HCT116 (cell line): ENCODE results near the gene CDC14A. TPM values are rescaled to one million over a fixed set of nuclear protein-coding genes. Genes with fewer than 3 reads are reported as not detected.
A peak's percentile ranks its signal among the peaks of the same experiment; 100 is the strongest.

Source experiments
- ATAC-seq: fragments of 200-7000 bp; cut with Tn5 transposase; 2 replicates; pipeline ENCODE4 v1.9.1; 2020; ENCODE audit warnings: mild to moderate bottlenecking, moderate library complexity
- BruUV-seq: library from RNA; stranded (reverse); fragments of 400-500 nt; replicated peaks from 2 replicates; lab custom pipeline; 2021; lab: Mats Ljungman, UMichigan
- CTCF ChIA-PET: fragments of 300-600 bp; sonication (Branson Sonifier 250); formaldehyde crosslinking; loops from one replicate; lab custom pipeline; 2021; ENCODE audit warnings: antibody characterized with exemption; lab: Charles Lee
- POLR2A ChIA-PET: fragments of 300-600, 350-600 bp; sonication (Branson Sonifier 250); formaldehyde crosslinking; loops from one replicate; lab custom pipeline; 2021; ENCODE audit warnings: antibody characterized with exemption; lab: Charles Lee
- RAD21 ChIA-PET, 2 experiments: fragments of 300-600 bp; sonication (Branson Sonifier 250); formaldehyde crosslinking; loops; one replicate each; lab custom pipeline; 2023; ENCODE audit warnings: low total read pairs in 2 of 2; ENCODE audit not compliant: uncharacterized antibody in 2 of 2, unreplicated experiment in 2 of 2, low non-redundant PET in 1 of 2; lab: Charles Lee
- DNase-seq: peaks from one replicate; pipeline ENCODE4 v3.0.0-alpha.2; 2010; ENCODE audit warnings: low read depth, low spot score
- H2AFZ ChIP-seq: fragments of 200-600 bp; shearing (Covaris generic), sonication (generic); 2 replicates; pipeline ENCODE4 v1.6.1; 2017; ENCODE audit warnings: low read depth, mixed run types, mixed read lengths, antibody characterized with exemption, low read length; ENCODE audit not compliant: poor library complexity, severe bottlenecking
- H3K27ac ChIP-seq: 2 replicates; pipeline ENCODE4 v1.5.1; 2012; ENCODE audit warnings: low read depth, low read length
- H3K27me3 ChIP-seq: fragments of 200-600 bp; sonication (generic); 2 replicates; pipeline ENCODE4 v1.6.1; 2016; ENCODE audit warnings: mixed run types, low read length, mixed read lengths; ENCODE audit not compliant: insufficient read depth
- H3K36me3 ChIP-seq, 2 experiments: fragments of 200-500 bp in 1 of 2; fragments of 200-600 bp in 1 of 2; sonication (Bioruptor generic) in 1 of 2; sonication (generic) in 1 of 2; 2 replicates each; pipeline versions ENCODE4 v1.5.1 to v1.6.1; 2014 to 2016; ENCODE audit warnings: low read length in 2 of 2, inconsistent platforms in 1 of 2, mixed read lengths in 1 of 2, mixed run types in 1 of 2; ENCODE audit not compliant: insufficient read depth in 2 of 2, control insufficient read depth in 1 of 2
- H3K4me1 ChIP-seq, 2 experiments: fragments of 200-600 bp in 1 of 2; sonication (generic) in 1 of 2; 2 replicates each; pipeline versions ENCODE4 v1.5.1 to v1.6.1; 2012 to 2017; ENCODE audit warnings: low read length in 2 of 2, inconsistent platforms in 1 of 2, mild to moderate bottlenecking in 1 of 2, mixed read lengths in 1 of 2, mixed run types in 1 of 2, moderate library complexity in 1 of 2; ENCODE audit not compliant: insufficient read depth in 2 of 2, control insufficient read depth in 1 of 2
- H3K4me2 ChIP-seq: fragments of 200-600 bp; sonication (generic); 2 replicates; pipeline ENCODE4 v1.6.1; 2017; ENCODE audit warnings: mixed run types, low read length, mixed read lengths
- H3K4me3 ChIP-seq, 2 experiments: fragments of 200-600 bp in 1 of 2; sonication (generic) in 1 of 2; replicated peaks in 1 of 2; 2 replicates each; pipeline ENCODE4 v1.5.1; 2011 to 2016; ENCODE audit warnings: low read length in 2 of 2, control low read depth in 1 of 2, low read depth in 1 of 2, mild to moderate bottlenecking in 1 of 2, mixed read lengths in 1 of 2, mixed run types in 1 of 2
- H3K79me2 ChIP-seq: fragments of 200-600 bp; sonication (generic); 2 replicates; pipeline ENCODE4 v1.6.1; 2017; ENCODE audit warnings: mild to moderate bottlenecking, mixed run types, low read length, moderate library complexity, mixed read lengths; ENCODE audit not compliant: insufficient read depth
- H3K9ac ChIP-seq: fragments of 200-600 bp; sonication (generic); 2 replicates; pipeline ENCODE4 v1.6.1; 2016; ENCODE audit warnings: low read length, mixed read lengths
- H3K9me2 ChIP-seq: fragments of 200-600 bp; sonication (generic), shearing (Covaris generic); 2 replicates; pipeline ENCODE4 v1.6.1; 2017; ENCODE audit warnings: mixed run types, mild to moderate bottlenecking, moderate library complexity; ENCODE audit not compliant: insufficient read depth
- H3K9me3 ChIP-seq, 2 experiments: fragments of 200-500 bp in 1 of 2; fragments of 200-600 bp in 1 of 2; sonication (Bioruptor generic) in 1 of 2; sonication (generic) in 1 of 2; 2 replicates each; pipeline ENCODE4 v1.6.1; 2014 to 2017; ENCODE audit warnings: low read length in 2 of 2, mixed read lengths in 2 of 2, inconsistent platforms in 1 of 2, low read depth in 1 of 2, mild to moderate bottlenecking in 1 of 2, mixed run types in 1 of 2, moderate library complexity in 1 of 2; ENCODE audit not compliant: control insufficient read depth in 1 of 2, insufficient read depth in 1 of 2
- H4K20me1 ChIP-seq: fragments of 200-600 bp; sonication (generic), shearing (Covaris generic); 2 replicates; pipeline ENCODE4 v1.6.1; 2017; ENCODE audit warnings: mixed run types, mild to moderate bottlenecking, moderate library complexity; ENCODE audit not compliant: insufficient read depth
- CBX3 ChIP-seq: IDR thresholded peaks from 2 replicates; pipeline ENCODE4 v1.6.1; 2012; ENCODE audit warnings: low read depth
- CEBPB ChIP-seq: IDR thresholded peaks from 2 replicates; pipeline ENCODE4 v1.6.1; 2012; ENCODE audit warnings: low read depth
- EGR1 ChIP-seq: IDR thresholded peaks from 2 replicates; pipeline ENCODE4 v1.6.1; 2012; ENCODE audit warnings: low read depth
- ELF1 ChIP-seq: IDR thresholded peaks from 2 replicates; pipeline ENCODE4 v1.6.1; 2012; ENCODE audit warnings: low read depth, borderline replicate concordance
- EZH2phosphoT487 ChIP-seq: fragments of 200-600 bp; IDR thresholded peaks from 2 replicates; pipeline ENCODE4 v1.6.1; 2018; ENCODE audit warnings: antibody characterized with exemption, borderline replicate concordance
- FOSL1 ChIP-seq: IDR thresholded peaks from 2 replicates; pipeline ENCODE4 v1.6.1; 2012; ENCODE audit warnings: low read depth
- JUND ChIP-seq: IDR thresholded peaks from 2 replicates; pipeline ENCODE4 v1.6.1; 2012
- POLR2A ChIP-seq: IDR thresholded peaks from 2 replicates; pipeline ENCODE4 v1.7.0; 2011; ENCODE audit warnings: borderline replicate concordance; ENCODE audit not compliant: insufficient read depth, insufficient read length; ENCODE audit errors: extremely low read depth
- POLR2AphosphoS5 ChIP-seq: IDR thresholded peaks from 2 replicates; pipeline ENCODE4 v1.6.1; 2011; ENCODE audit warnings: mild to moderate bottlenecking, low read depth, low read length, moderate library complexity
- RAD21 ChIP-seq: IDR thresholded peaks from 2 replicates; pipeline ENCODE4 v1.6.1; 2012; ENCODE audit warnings: low read depth, mild to moderate bottlenecking
- SIN3A ChIP-seq: IDR thresholded peaks from 2 replicates; pipeline ENCODE4 v1.6.1; 2012; ENCODE audit warnings: low read depth
- SP1 ChIP-seq: IDR thresholded peaks from 2 replicates; pipeline ENCODE4 v1.6.1; 2012; ENCODE audit warnings: low read depth
- SRF ChIP-seq: IDR thresholded peaks from 2 replicates; pipeline ENCODE4 v1.6.1; 2012; ENCODE audit warnings: low read depth
- TCF7L2 ChIP-seq: IDR thresholded peaks from 2 replicates; pipeline ENCODE4 v1.7.0; 2011; ENCODE audit warnings: borderline replicate concordance, inconsistent platforms; ENCODE audit not compliant: insufficient read depth, insufficient read length; ENCODE audit errors: extremely low read depth
- YY1 ChIP-seq: IDR thresholded peaks from 2 replicates; pipeline ENCODE4 v1.6.1; 2011; ENCODE audit warnings: low read length, low read depth, moderate library complexity, mild to moderate bottlenecking; ENCODE audit not compliant: insufficient replicate concordance; ENCODE audit errors: extremely low read depth
- ZFX ChIP-seq: fragments of 450-650 bp; IDR thresholded peaks from 2 replicates; pipeline ENCODE4 v1.6.1; 2017
- ZNF274 ChIP-seq: fragments of 200-500 bp; sonication (Bioruptor generic); IDR thresholded peaks from 2 replicates; pipeline ENCODE4 v1.6.1; 2014; ENCODE audit warnings: mild to moderate bottlenecking, low read depth, low read length, inconsistent platforms
- intact Hi-C: fragments of 100-400 bp; cut with micrococcal nuclease; formaldehyde crosslinking; loops from 2 replicates; pipeline ENCODE4 v1.10.0; 2022
- total RNA-seq: library from RNA; stranded (reverse); gene quantifications from one replicate; pipeline ENCODE4 v1.2.1, GENCODE V29; 2021; ENCODE audit not compliant: unreplicated experiment
- TF ChIP-seq, protein P1 (sequence below): IDR thresholded peaks from 2 replicates; pipeline ENCODE4 v1.6.1; 2012; ENCODE audit warnings: low read depth
- TF ChIP-seq, protein P2 (sequence below): IDR thresholded peaks from 2 replicates; pipeline ENCODE4 v1.6.1; 2012
- TF ChIP-seq, protein P3 (sequence below): IDR thresholded peaks from 2 replicates; pipeline ENCODE4 v1.6.1; 2011; ENCODE audit warnings: mild to moderate bottlenecking, low read length, moderate library complexity; ENCODE audit not compliant: insufficient replicate concordance; ENCODE audit errors: extremely low read depth
- TF ChIP-seq, protein P4 (sequence below): IDR thresholded peaks from 2 replicates; pipeline ENCODE4 v1.6.1; 2012
- TF ChIP-seq, protein P5 (sequence below), 3 experiments: fragments of 200-600 bp in 1 of 3; sonication (generic) in 1 of 3; IDR thresholded peaks in 2 of 3; conservative IDR thresholded peaks in 1 of 3; 2 replicates each; pipeline ENCODE4 v1.5.1; 2012 to 2017; ENCODE audit warnings: low read depth in 2 of 3, low read length in 2 of 3, antibody characterized with exemption in 1 of 3, borderline replicate concordance in 1 of 3, control low read depth in 1 of 3, mild to moderate bottlenecking in 1 of 3, mixed read lengths in 1 of 3, mixed run types in 1 of 3, moderate library complexity in 1 of 3; ENCODE audit not compliant: insufficient read depth in 1 of 3

Gene CDC14A
- total RNA-seq, 1 experiment from 2014 or later = 5.1 TPM

DNA sequence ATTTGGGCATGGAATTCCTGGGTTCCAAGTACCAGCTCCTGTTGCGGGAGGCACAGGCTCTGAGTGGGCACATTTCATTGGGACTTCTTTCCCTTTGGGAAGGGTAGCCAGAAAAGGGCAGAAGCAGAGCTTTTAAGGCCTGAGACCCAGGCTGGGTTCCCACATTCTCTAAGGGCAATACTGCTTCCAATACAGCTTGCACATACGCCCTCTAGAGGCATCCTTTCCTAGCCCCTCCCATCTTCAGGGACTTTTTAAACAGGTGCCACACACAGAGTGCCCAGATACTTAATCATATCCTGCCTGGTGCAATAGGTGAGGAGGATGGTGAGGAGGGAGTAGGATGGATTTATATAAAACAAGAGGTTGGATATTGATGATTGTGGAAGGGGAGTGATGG is 191.3 kb downstream of the CDC14A start:
- Histone ChIP-seq H3K36me3 (no peaks in the 10 kb centered on the region), H3K9me2 (no peaks in the 10 kb centered on the region), H4K20me1 (no peaks in the 10 kb centered on the region), H3K4me1 (no peaks in the 10 kb centered on the region), H3K9me3 (no peaks in the 10 kb centered on the region), H3K79me2 (no peaks in the 10 kb centered on the region), H2AFZ (no peak overlapping the region), H3K27me3 (no peaks in the 10 kb centered on the region), H3K4me2 (no peak overlapping the region), H3K9ac (no peak overlapping the region), H3K27ac (no peak overlapping the region), H3K4me3 (no peak overlapping the region)
- intact Hi-C loops = no loop called here
- ChIA-PET POLR2A (no interaction called here), CTCF (interaction anchor here (1.1 to 1.8 kb wide), 3 partner anchors 13 to 325 kb away, joined by 3 to 7 read pairs (median 6); no protein-coding TSS in a partner anchor), RAD21 (no interaction called here)
- BruUV-seq = no TSS peak
- DNase-seq (peak; percentile 68), ATAC-seq (peak; percentile 99)
- no peak for TF ChIP-seq SRF
- TF ChIP-seq FOSL1 = no peak
- TF ChIP-seq TCF7L2 = no peak
- peak; percentile 51 for TF ChIP-seq RAD21
- TF ChIP-seq ZNF274 = no peak
- TF ChIP-seq SP1 = no peak
- TF ChIP-seq, protein P1, sequence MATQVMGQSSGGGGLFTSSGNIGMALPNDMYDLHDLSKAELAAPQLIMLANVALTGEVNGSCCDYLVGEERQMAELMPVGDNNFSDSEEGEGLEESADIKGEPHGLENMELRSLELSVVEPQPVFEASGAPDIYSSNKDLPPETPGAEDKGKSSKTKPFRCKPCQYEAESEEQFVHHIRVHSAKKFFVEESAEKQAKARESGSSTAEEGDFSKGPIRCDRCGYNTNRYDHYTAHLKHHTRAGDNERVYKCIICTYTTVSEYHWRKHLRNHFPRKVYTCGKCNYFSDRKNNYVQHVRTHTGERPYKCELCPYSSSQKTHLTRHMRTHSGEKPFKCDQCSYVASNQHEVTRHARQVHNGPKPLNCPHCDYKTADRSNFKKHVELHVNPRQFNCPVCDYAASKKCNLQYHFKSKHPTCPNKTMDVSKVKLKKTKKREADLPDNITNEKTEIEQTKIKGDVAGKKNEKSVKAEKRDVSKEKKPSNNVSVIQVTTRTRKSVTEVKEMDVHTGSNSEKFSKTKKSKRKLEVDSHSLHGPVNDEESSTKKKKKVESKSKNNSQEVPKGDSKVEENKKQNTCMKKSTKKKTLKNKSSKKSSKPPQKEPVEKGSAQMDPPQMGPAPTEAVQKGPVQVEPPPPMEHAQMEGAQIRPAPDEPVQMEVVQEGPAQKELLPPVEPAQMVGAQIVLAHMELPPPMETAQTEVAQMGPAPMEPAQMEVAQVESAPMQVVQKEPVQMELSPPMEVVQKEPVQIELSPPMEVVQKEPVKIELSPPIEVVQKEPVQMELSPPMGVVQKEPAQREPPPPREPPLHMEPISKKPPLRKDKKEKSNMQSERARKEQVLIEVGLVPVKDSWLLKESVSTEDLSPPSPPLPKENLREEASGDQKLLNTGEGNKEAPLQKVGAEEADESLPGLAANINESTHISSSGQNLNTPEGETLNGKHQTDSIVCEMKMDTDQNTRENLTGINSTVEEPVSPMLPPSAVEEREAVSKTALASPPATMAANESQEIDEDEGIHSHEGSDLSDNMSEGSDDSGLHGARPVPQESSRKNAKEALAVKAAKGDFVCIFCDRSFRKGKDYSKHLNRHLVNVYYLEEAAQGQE = no peak
- no peak for TF ChIP-seq CEBPB
- no peak for TF ChIP-seq SIN3A
- no peak for TF ChIP-seq EZH2phosphoT487
- TF ChIP-seq ZFX = no peak
- no peak for TF ChIP-seq JUND
- TF ChIP-seq, protein P2, sequence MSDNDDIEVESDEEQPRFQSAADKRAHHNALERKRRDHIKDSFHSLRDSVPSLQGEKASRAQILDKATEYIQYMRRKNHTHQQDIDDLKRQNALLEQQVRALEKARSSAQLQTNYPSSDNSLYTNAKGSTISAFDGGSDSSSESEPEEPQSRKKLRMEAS = no peak
- TF ChIP-seq, protein P3, sequence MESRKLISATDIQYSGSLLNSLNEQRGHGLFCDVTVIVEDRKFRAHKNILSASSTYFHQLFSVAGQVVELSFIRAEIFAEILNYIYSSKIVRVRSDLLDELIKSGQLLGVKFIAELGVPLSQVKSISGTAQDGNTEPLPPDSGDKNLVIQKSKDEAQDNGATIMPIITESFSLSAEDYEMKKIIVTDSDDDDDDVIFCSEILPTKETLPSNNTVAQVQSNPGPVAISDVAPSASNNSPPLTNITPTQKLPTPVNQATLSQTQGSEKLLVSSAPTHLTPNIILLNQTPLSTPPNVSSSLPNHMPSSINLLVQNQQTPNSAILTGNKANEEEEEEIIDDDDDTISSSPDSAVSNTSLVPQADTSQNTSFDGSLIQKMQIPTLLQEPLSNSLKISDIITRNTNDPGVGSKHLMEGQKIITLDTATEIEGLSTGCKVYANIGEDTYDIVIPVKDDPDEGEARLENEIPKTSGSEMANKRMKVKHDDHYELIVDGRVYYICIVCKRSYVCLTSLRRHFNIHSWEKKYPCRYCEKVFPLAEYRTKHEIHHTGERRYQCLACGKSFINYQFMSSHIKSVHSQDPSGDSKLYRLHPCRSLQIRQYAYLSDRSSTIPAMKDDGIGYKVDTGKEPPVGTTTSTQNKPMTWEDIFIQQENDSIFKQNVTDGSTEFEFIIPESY = no peak
- no peak for TF ChIP-seq ELF1
- no peak for TF ChIP-seq EGR1
- TF ChIP-seq, protein P4, sequence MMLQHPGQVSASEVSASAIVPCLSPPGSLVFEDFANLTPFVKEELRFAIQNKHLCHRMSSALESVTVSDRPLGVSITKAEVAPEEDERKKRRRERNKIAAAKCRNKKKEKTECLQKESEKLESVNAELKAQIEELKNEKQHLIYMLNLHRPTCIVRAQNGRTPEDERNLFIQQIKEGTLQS = no peak
- TF ChIP-seq YY1 = no peak
- TF ChIP-seq, protein P5, sequence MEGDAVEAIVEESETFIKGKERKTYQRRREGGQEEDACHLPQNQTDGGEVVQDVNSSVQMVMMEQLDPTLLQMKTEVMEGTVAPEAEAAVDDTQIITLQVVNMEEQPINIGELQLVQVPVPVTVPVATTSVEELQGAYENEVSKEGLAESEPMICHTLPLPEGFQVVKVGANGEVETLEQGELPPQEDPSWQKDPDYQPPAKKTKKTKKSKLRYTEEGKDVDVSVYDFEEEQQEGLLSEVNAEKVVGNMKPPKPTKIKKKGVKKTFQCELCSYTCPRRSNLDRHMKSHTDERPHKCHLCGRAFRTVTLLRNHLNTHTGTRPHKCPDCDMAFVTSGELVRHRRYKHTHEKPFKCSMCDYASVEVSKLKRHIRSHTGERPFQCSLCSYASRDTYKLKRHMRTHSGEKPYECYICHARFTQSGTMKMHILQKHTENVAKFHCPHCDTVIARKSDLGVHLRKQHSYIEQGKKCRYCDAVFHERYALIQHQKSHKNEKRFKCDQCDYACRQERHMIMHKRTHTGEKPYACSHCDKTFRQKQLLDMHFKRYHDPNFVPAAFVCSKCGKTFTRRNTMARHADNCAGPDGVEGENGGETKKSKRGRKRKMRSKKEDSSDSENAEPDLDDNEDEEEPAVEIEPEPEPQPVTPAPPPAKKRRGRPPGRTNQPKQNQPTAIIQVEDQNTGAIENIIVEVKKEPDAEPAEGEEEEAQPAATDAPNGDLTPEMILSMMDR (IDR thresholded peaks at IDR 0.05 in 2 of 3, conservative IDR thresholded peaks at IDR 0.05 in 1 of 3; ENCODE audit: borderline replicate concordance in 1 of 3, insufficient read depth in 1 of 3, low read depth in 2 of 3, low read length in 2 of 3) = peak; percentile 25 to 85 (median 80); a peak in 5 of 6 replicates
- TF ChIP-seq CBX3 = 0 out of 2 replicates have a peak, but pooled peaks have one; percentile 43
- no peak for TF ChIP-seq POLR2AphosphoS5
- TF ChIP-seq POLR2A = no peak
